Activated naive CD4-positive, alpha-beta T cell (primary cell): Measurements from ENCODE around the gene SCN2A.

ENCODE experiments used
- DNase-seq, 4 experiments: peaks; one replicate each; lab custom pipeline; 2025; lab: John Stamatoyannopoulos, UW

SCN2A gene

GRCh38 chr2:165239230-165239629, at the start of gene SCN2A:
Gene SCN2A, plus strand, starts transcription at chr2:165239414. Its CDS starts 56,410 bp downstream, at chr2:165295824.
- DNase-seq = no peak

- DNase-seq = no peak
These were observed 48.0 kb upstream of the SCN2A start for GRCh38 chr2:165191096-165191728.

- DNase-seq = no peak
These were observed 46.5 kb upstream of the SCN2A start for GRCh38 chr2:165192729-165193128.

GRCh38 chr2:165193178-165193777, 45.9 kb upstream of the SCN2A start:
- no peak for DNase-seq

- DNase-seq = no peak
These were observed 42.8 kb upstream of the SCN2A start for GRCh38 chr2:165196411-165196810.

GRCh38 chr2:165197346-165197745, 41.9 kb upstream of the SCN2A start:
- DNase-seq = no peak

- no peak for DNase-seq
These were observed 41.0 kb upstream of the SCN2A start for GRCh38 chr2:165198181-165198580.

- DNase-seq = no peak
These were observed 37.0 kb upstream of the SCN2A start for GRCh38 chr2:165202239-165202638.

GRCh38 chr2:165203689-165204559, 35.3 kb upstream of the SCN2A start, which contains the start of gene SCN3A:
Gene SCN3A, minus strand, starts transcription at chr2:165204050. Its CDS starts 27,656 bp downstream, at chr2:165176394.
- DNase-seq = no peak

- DNase-seq = no peak
These were observed 33.3 kb upstream of the SCN2A start for GRCh38 chr2:165205865-165206264.

GRCh38 chr2:165208094-165208493, 31.1 kb upstream of the SCN2A start:
- DNase-seq = no peak

GRCh38 chr2:165214093-165214492, 25.1 kb upstream of the SCN2A start:
- DNase-seq = no peak

GRCh38 chr2:165219481-165219880, 19.7 kb upstream of the SCN2A start:
- DNase-seq = no peak

GRCh38 chr2:165224941-165225340, 14.3 kb upstream of the SCN2A start:
- DNase-seq = no peak

- DNase-seq = no peak
These were observed 11.6 kb upstream of the SCN2A start for GRCh38 chr2:165227571-165227970.

GRCh38 chr2:165237056-165237455, 2.2 kb upstream of the SCN2A start:
- no peak for DNase-seq

- DNase-seq = no peak
These were observed 919 bp upstream of the SCN2A start for GRCh38 chr2:165238295-165238694.

GRCh38 chr2:165239856-165240515, 772 bp downstream of the SCN2A start:
- DNase-seq = no peak

- DNase-seq = no peak
These were observed 1.7 kb downstream of the SCN2A start for GRCh38 chr2:165240916-165241315.

GRCh38 chr2:165245081-165245793, 6.0 kb downstream of the SCN2A start:
- DNase-seq = no peak

- DNase-seq = no peak
These were observed 9.0 kb downstream of the SCN2A start for GRCh38 chr2:165248238-165248637.

GRCh38 chr2:165251366-165251765, 12.2 kb downstream of the SCN2A start:
- DNase-seq = no peak
